GM12873 (cell line): ENCODE measurements around the gene RMND1.

Source experiments
- TF ChIP-seq, protein P1 (sequence below): IDR thresholded peaks from 2 replicates; pipeline ENCODE4 v1.5.1; 2012; ENCODE audit warnings: low read depth, mild to moderate bottlenecking, moderate library complexity, low read length, control low read depth; ENCODE audit not compliant: insufficient read depth; ENCODE audit errors: missing control alignments

RMND1 gene

DNA sequence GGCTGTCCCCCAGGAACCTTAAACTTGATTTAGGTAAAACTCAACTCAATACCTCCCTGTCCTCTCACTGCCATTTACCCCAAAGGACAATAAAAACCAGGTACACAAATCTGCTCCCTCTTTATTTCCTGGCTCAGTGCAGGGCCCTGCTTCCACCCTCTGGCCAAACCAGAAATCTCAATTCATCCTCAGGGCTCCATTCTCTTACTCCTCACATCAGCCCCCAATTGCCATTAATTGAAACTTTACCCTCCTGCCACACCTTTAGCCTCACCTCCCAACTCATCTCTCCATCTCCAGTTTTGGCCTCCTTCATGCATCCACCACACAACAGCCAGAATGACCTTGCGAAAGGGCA is 71.1 kb downstream of the RMND1 start:
- TF ChIP-seq, protein P1, sequence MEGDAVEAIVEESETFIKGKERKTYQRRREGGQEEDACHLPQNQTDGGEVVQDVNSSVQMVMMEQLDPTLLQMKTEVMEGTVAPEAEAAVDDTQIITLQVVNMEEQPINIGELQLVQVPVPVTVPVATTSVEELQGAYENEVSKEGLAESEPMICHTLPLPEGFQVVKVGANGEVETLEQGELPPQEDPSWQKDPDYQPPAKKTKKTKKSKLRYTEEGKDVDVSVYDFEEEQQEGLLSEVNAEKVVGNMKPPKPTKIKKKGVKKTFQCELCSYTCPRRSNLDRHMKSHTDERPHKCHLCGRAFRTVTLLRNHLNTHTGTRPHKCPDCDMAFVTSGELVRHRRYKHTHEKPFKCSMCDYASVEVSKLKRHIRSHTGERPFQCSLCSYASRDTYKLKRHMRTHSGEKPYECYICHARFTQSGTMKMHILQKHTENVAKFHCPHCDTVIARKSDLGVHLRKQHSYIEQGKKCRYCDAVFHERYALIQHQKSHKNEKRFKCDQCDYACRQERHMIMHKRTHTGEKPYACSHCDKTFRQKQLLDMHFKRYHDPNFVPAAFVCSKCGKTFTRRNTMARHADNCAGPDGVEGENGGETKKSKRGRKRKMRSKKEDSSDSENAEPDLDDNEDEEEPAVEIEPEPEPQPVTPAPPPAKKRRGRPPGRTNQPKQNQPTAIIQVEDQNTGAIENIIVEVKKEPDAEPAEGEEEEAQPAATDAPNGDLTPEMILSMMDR: no peak

DNA sequence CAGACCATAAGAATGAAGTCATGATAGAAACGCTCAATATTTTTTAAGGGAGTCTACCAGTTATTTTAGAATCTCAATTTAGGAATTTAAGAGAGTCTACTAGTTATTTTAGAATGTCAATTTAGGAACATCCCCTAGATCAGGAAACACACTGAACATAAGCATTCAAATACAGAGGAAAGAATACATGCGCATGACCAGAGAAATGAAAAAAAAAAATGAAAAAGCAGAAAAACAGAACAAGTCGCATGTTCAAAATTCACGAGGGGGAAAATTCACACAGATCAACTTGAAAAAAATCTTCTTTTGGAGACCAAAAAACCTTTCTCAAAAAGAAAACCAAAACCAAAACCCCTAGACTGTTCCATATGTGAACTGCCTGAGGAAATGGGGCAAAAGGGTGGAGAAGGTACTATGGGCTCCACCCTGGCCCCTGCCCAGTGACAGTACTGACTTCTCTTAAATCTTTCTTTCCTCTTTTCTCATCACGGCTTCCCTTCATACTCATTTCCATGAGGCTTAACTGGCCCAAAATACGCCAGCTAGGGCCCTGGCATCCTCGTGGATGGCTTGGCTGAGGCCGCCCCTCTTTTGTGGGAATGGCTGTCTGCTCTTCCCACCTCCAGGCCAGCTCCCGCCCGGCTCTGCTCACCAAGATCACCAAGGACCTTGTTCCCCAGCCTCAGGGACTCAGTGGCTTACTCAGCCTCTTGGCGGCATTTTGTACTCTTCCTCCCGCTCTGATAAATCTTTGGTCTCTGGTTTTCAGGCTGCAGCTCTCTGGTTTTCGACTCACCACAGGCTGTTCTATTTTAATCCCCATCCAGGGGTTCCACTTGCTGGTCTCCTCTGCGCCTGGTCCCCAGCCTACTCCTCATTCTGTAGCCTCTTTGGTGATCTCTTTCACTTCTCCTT is 71.7 kb downstream of the RMND1 start:
- TF ChIP-seq, protein P1: no peak

DNA sequence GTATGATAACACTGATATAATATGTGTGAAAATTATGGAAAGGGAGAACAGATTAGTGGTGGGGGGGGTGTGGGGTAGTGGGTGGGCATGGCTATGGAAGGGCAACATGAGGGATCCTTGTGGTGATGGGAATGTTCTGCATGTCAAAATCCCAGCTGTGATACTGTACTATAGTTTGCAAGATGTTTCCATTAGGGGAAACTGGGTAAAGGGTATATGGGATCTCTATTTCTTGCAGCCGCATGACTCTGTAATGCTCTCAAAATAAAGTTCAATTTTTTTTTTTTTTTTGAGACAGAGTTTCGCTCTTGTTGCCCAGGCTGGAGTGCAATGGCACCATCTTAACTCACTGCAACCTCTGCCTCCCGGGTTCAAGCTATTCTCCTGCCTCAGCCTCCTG is 74.8 kb downstream of the RMND1 start:
- TF ChIP-seq, protein P1: no peak

DNA sequence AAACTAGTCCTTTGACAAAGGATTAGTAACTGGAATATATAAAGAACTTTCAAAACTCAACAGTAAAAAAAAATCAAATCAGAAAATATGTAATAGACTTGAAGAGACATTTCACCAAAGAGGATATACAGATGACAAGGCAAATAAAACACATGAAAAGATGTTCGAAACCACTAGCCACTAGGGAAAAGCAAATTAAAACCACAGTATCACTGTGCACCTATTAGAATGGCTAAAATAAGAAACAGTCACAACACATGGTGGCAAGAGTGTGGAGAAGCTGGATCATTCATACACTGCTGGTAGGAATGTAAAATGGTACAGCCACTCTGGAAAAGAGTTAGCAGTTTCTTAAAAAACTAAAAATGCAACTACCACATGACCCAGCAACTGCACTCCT is 75.5 kb downstream of the RMND1 start:
- TF ChIP-seq, protein P1: no peak

DNA sequence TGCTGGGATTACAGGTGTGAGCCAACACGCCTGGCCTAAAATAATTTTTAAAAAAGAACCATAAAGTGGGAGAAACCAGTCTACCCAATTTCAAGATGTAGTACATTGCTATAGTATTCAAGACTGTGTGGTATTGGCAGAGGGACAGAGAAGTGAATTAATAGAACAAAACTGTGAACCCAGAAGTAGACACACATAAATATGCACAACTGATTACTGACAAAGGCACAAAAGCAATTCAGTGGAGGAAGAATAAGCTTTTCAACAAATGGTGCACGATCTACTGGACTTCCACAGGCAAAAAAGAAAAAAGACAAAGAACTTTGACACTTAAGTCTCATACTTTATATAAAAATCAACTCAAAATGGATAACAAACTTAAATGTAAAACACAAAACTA is 76.1 kb downstream of the RMND1 start:
- TF ChIP-seq, protein P1: no peak

DNA sequence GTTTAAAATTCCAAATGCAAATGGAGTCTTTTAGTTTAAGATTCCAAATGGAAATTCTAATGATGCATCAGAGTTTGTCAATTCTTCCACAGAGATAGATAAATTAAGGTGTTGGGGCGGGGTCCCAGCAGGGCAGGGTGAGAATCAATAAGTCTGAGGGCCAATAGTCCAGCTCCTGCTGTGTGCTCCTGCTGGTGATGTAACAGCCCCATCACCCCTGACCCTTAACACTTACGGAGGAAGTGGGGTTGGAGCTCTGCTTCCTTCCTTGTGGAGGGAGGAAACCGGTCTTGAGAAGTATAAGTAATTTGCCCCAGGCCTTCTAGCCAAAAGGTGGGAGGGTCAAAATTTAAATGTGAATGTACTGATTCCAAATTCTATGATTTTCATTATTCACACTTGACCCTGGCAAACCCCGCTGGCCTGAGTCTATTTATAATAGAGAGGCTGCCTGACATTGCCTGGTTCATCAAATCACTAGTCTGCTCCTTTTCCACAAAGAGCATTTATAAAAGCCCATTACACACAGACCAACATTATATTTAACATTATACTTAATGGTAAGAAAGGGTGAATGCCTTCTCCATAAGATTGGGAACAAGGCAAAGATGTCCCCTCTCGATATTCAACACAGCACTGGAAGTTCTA is 77.8 kb downstream of the RMND1 start:
- TF ChIP-seq, protein P1: no peak

DNA sequence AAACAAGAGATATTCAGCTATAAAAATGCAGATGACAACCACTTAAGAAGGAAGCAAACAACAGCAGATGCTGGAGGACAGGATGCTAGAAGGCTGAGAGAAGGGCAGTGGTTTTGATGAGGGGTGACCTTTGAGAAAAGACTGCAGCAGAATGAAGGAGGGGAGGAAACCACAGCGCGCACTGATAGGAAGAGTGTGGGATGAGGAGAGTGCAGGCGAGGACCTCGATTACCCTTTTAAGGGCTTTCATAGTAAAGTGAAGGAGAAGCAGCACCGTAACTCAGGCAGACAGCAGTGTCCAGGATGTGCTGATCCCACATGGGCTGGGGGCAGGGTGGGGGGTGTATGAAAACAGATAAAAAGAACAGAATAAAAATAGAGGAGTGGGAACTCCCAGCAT is 79.8 kb downstream of the RMND1 start:
- TF ChIP-seq, protein P1: no peak
